Sigmoid colon (tissue), 7 donors: Measurements from ENCODE around the gene COL4A1. TPM values are rescaled to one million over a fixed set of nuclear protein-coding genes. Genes with fewer than 3 reads are reported as not detected.

Experiments used
- DNase-seq: peaks from one replicate; pipeline ENCODE4 v3.0.0-alpha.2; 2019
- H3K27ac ChIP-seq, 4 donors: fragments of 200-600 bp; sonication (generic); one replicate each; pipeline ENCODE4 v1.5.1; 2016 to 2019; ENCODE audit warnings: mild to moderate bottlenecking in 1 of 4
- H3K27me3 ChIP-seq, 3 donors: fragments of 200-600 bp; sonication (generic); one replicate each; pipeline ENCODE4 v1.5.1; 2019; ENCODE audit warnings: mild to moderate bottlenecking in 1 of 3
- H3K36me3 ChIP-seq, 4 donors: fragments of 200-600 bp; sonication (generic); one replicate each; pipeline ENCODE4 v1.5.1; 2016 to 2019
- H3K4me1 ChIP-seq, 4 donors: fragments of 200-600 bp; sonication (generic); one replicate each; pipeline ENCODE4 v1.5.1; 2017 to 2019
- H3K4me3 ChIP-seq, 4 donors: fragments of 200-600 bp; sonication (generic); one replicate each; pipeline ENCODE4 v1.5.1; 2017 to 2019; ENCODE audit warnings: mild to moderate bottlenecking in 2 of 4, moderate library complexity in 1 of 4
- H3K9me3 ChIP-seq, 4 donors: fragments of 200-600 bp in 3 of 4; sonication (generic) in 3 of 4; one replicate each; pipeline versions ENCODE4 v1.5.1 to v1.6.1; 2013 to 2019
- EP300 ChIP-seq, 4 donors: sonication (generic); formaldehyde crosslinking; IDR thresholded peaks; one replicate each; pipeline ENCODE4 v1.6.1; 2017; ENCODE audit warnings: antibody characterized with exemption in 4 of 4
- POLR2A ChIP-seq, 2 donors: fragments of 450-650 bp; IDR thresholded peaks; one replicate each; pipeline ENCODE4 v1.6.1; 2016; ENCODE audit warnings: antibody characterized with exemption in 2 of 2, mild to moderate bottlenecking in 2 of 2, moderate library complexity in 2 of 2
- POLR2AphosphoS5 ChIP-seq, 4 donors: sonication (generic); formaldehyde crosslinking; IDR thresholded peaks; one replicate each; pipeline ENCODE4 v1.6.1; 2017; ENCODE audit warnings: antibody characterized with exemption in 4 of 4
- WGBS, 2 donors: extraction: QIAGEN DNeasy Blood & Tissue Kit; methylation state at CpG; one replicate each; pipeline ENCODE4 v1.1.7; 2013; 5-methylcytosine and 5-hydroxymethylcytosine counted together
- intact Hi-C: fragments of 100-400 bp; cut with DNase I; formaldehyde crosslinking; loops from one replicate; pipeline ENCODE4 v1.15.1; 2023
- polyA plus RNA-seq, 3 donors: library from polyadenylated mRNA; stranded (reverse); fragments of 200-250 nt; gene quantifications; one replicate each; pipeline ENCODE4 v1.2.3, GENCODE V29; 2013
- total RNA-seq, 4 donors: library from RNA; depleted of rRNA; stranded (reverse); fragments of >200 nt; gene quantifications; one replicate each; pipeline ENCODE4 v1.1.0, GENCODE V29; 2016
- TF ChIP-seq, protein P1 (sequence below), 4 experiments: fragments of 450-650 bp in 3 of 4; fragments of 200-600 bp in 1 of 4; IDR thresholded peaks; one replicate each; pipeline ENCODE4 v1.5.1; 2016 to 2019; ENCODE audit warnings: antibody characterized with exemption in 4 of 4, mild to moderate bottlenecking in 3 of 4, moderate library complexity in 2 of 4
- donor health status: healthy with polysubstance abuse.
- donor health status: Bipolar disorder and iron deficiency.
- donor health status: healthy.

COL4A1 gene
- total and polyA plus RNA-seq, 7 donors, result 9.2 to 598 (median 235) TPM

DNA sequence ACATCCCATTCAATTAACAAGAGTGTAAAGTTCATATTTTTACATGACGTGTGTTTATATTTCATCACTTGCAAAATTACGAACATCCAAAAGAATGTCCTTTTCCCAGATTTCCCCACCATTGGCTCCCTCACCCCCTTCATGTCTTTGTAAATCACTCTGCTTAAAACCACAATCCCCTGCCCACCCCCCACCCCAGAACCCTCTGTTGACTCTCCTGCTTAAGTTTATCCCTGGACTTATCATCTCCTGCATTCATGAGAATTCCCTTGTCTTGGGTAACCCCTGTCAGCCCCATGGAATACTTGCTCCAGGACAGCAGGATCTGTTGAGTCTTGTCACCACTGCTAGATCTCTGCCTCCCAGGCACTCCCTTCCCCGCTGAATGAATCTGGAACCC lies 109.9 kb downstream of the COL4A1 start:
- H3K36me3 ChIP-seq, result peaks cover 32 to 99% (median 67%) of the 10 kb centered on the region in 4 donors
- WGBS, 2 donors, result 87 to 91% methylated on average over 3 of the region's 3 CpGs
- peak overlapping the region; percentile 1 to 63 (median 22) for H3K27ac ChIP-seq
- DNase-seq, result no peak
- H3K4me3 ChIP-seq, result no peak overlapping the region
- H3K27me3 ChIP-seq, result no peaks in the 10 kb centered on the region
- TF ChIP-seq POLR2AphosphoS5 (IDR thresholded peaks at IDR 0.05) (peak in 2 of 4 donors; percentile 20 to 29), POLR2A (IDR thresholded peaks at IDR 0.05) (no peak)
- TF ChIP-seq, protein P1, sequence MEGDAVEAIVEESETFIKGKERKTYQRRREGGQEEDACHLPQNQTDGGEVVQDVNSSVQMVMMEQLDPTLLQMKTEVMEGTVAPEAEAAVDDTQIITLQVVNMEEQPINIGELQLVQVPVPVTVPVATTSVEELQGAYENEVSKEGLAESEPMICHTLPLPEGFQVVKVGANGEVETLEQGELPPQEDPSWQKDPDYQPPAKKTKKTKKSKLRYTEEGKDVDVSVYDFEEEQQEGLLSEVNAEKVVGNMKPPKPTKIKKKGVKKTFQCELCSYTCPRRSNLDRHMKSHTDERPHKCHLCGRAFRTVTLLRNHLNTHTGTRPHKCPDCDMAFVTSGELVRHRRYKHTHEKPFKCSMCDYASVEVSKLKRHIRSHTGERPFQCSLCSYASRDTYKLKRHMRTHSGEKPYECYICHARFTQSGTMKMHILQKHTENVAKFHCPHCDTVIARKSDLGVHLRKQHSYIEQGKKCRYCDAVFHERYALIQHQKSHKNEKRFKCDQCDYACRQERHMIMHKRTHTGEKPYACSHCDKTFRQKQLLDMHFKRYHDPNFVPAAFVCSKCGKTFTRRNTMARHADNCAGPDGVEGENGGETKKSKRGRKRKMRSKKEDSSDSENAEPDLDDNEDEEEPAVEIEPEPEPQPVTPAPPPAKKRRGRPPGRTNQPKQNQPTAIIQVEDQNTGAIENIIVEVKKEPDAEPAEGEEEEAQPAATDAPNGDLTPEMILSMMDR (IDR thresholded peaks at IDR 0.05), result no peak
- H3K4me1 ChIP-seq, result peaks cover 0 to 22% (median 21%) of the 10 kb centered on the region in 4 donors
- no peaks in the 10 kb centered on the region for H3K9me3 ChIP-seq
- intact Hi-C loops, result no loop called here

- no peak for DNase-seq
- Histone ChIP-seq H3K9me3 (no peaks in the 10 kb centered on the region), H3K27ac (peak overlapping the region in 3 of 4 donors; percentile 10 to 63 (median 42)), H3K4me1 (peaks cover 0 to 22% (median 21%) of the 10 kb centered on the region in 4 donors), H3K36me3 (peaks cover 37 to 99% (median 66%) of the 10 kb centered on the region in 4 donors), H3K27me3 (no peaks in the 10 kb centered on the region), H3K4me3 (no peak overlapping the region)
- intact Hi-C loops, result no loop called here
- TF ChIP-seq POLR2AphosphoS5 (IDR thresholded peaks at IDR 0.05), result no peak
- TF ChIP-seq EP300 (IDR thresholded peaks at IDR 0.05), result no peak
- no peak for TF ChIP-seq POLR2A (IDR thresholded peaks at IDR 0.05)
- TF ChIP-seq, protein P1 (IDR thresholded peaks at IDR 0.05), result no peak
- WGBS, 2 donors, result 66 to 68% methylated on average over 8 of the region's 8 CpGs
Measured at GRCh38 chr13:110195547-110196485, 111.1 kb downstream of the COL4A1 start.

DNA sequence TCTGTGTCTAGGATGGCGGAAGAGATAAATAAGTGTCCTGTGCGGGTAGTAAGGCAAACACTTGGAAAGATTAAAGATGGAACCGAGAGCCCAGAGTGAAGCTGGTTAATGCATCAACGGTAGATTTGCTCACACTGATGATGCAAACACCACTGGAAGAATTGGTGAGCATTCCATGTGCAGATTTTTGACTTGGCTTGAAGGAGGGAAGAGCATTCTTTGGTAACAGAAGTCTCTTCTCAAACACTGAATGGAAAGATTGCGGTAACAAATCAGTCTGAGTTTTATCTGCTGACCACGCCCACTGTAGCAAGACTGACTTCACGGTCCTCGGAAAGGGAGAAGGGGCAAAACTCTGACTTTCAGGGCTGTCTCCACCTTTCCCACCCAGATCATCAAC lies 112.5 kb downstream of the COL4A1 start:
- intact Hi-C loops, result no loop called here
- H3K4me3 ChIP-seq, result no peak overlapping the region
- peak overlapping the region in 2 of 4 donors; percentile 59 to 64 for H3K27ac ChIP-seq
- TF ChIP-seq EP300 (IDR thresholded peaks at IDR 0.05) (no peak), POLR2AphosphoS5 (IDR thresholded peaks at IDR 0.05) (no peak), POLR2A (IDR thresholded peaks at IDR 0.05) (no peak)
- TF ChIP-seq, protein P1 (IDR thresholded peaks at IDR 0.05), result no peak
- WGBS, 2 donors, result 90 to 93% methylated on average over 8 of the region's 8 CpGs
- H3K4me1 ChIP-seq, result peaks cover 0 to 22% (median 21%) of the 10 kb centered on the region in 4 donors
- no peaks in the 10 kb centered on the region for H3K9me3 ChIP-seq
- H3K27me3 ChIP-seq, result no peaks in the 10 kb centered on the region
- H3K36me3 ChIP-seq, result peaks cover 25 to 99% (median 57%) of the 10 kb centered on the region in 4 donors
- DNase-seq, result no peak

DNA sequence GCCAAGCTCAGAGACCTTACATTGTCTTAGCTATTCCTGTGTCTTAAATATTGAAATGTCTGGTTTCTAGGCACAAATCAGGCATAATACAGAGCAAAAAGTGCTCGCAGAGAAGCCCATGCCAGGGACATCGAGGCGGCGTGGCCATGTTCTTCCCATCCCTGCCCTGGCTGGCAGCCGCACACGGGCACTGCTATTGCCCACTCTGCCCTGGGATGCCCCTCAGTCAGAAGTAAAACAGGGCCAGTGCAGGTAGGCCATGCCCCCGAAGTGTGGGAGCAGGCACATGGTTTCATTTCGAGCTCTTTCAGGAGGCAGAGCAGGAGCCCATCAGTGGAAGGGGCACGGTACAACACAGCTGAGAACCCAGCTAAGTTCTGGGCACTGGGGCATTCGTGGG lies 113.5 kb downstream of the COL4A1 start:
- intact Hi-C loops, result no loop called here
- H3K27ac ChIP-seq, result peak overlapping the region in 2 of 4 donors; percentile 59 to 64
- H3K36me3 ChIP-seq, result peaks cover 16 to 99% (median 48%) of the 10 kb centered on the region in 4 donors
- no peaks in the 10 kb centered on the region for H3K27me3 ChIP-seq
- H3K9me3 ChIP-seq, result no peaks in the 10 kb centered on the region
- TF ChIP-seq EP300 (IDR thresholded peaks at IDR 0.05), result no peak
- TF ChIP-seq POLR2AphosphoS5 (IDR thresholded peaks at IDR 0.05), result no peak
- no peak for TF ChIP-seq POLR2A (IDR thresholded peaks at IDR 0.05)
- TF ChIP-seq, protein P1 (IDR thresholded peaks at IDR 0.05), result no peak
- 91 to 92% methylated on average over 10 of the region's 10 CpGs for WGBS, 2 donors
- H3K4me3 ChIP-seq, result no peak overlapping the region
- DNase-seq, result no peak
- peaks cover 0 to 24% (median 22%) of the 10 kb centered on the region in 4 donors for H3K4me1 ChIP-seq
